GM23338 (cell line): ENCODE measurements around the gene OTUB1. TPM values are rescaled to one million over a fixed set of nuclear protein-coding genes. Genes with fewer than 3 reads are reported as not detected.

Experiments
- ATAC-seq: fragments of 200-7000 bp; cut with Tn5 transposase; 3 replicates; pipeline ENCODE4 v1.9.1; 2020
- DNase-seq: peaks from one replicate; pipeline ENCODE4 v3.0.0-alpha.2; 2015; ENCODE audit warnings: low spot score
- H2AFZ ChIP-seq: fragments of 200-600 bp; sonication (generic); 2 replicates; pipeline ENCODE4 v1.8.0; 2016; ENCODE audit warnings: antibody characterized with exemption, mild to moderate bottlenecking, moderate library complexity
- H3F3A ChIP-seq: fragments of 200-600 bp; sonication (generic); replicated peaks from 2 replicates; pipeline ENCODE4 v1.8.0; 2017; ENCODE audit warnings: antibody characterized with exemption, mixed run types, low read depth
- H3K27ac ChIP-seq: fragments of 200-600 bp; sonication (generic); 2 replicates; pipeline ENCODE4 v1.6.1; 2016; ENCODE audit warnings: low read depth
- H3K27me3 ChIP-seq: fragments of 200-600 bp; sonication (generic); 2 replicates; pipeline ENCODE4 v1.8.0; 2016; ENCODE audit warnings: mild to moderate bottlenecking, mixed run types, moderate library complexity; ENCODE audit not compliant: insufficient read depth
- H3K36me3 ChIP-seq: fragments of 200-600 bp; sonication (generic); 2 replicates; pipeline ENCODE4 v1.8.0; 2016; ENCODE audit warnings: mild to moderate bottlenecking; ENCODE audit not compliant: insufficient read depth
- H3K4me1 ChIP-seq: fragments of 200-600 bp; sonication (generic); 2 replicates; pipeline ENCODE4 v1.8.0; 2016; ENCODE audit warnings: mild to moderate bottlenecking, moderate library complexity; ENCODE audit not compliant: insufficient read depth
- H3K4me2 ChIP-seq: fragments of 200-600 bp; sonication (generic); 2 replicates; pipeline ENCODE4 v1.7.1; 2017; ENCODE audit warnings: mixed run types
- H3K4me3 ChIP-seq: fragments of 200-600 bp; sonication (generic); 2 replicates; pipeline ENCODE4 v1.6.1; 2016; ENCODE audit warnings: mixed run types
- H3K79me2 ChIP-seq: fragments of 200-600 bp; sonication (generic); replicated peaks from 2 replicates; pipeline ENCODE4 v1.8.0; 2017; ENCODE audit warnings: mild to moderate bottlenecking; ENCODE audit not compliant: insufficient read depth
- H3K9me2 ChIP-seq: fragments of 200-600 bp; sonication (generic); 2 replicates; pipeline ENCODE4 v1.8.0; 2017; ENCODE audit not compliant: insufficient read depth
- H4K20me1 ChIP-seq: fragments of 200-600 bp; sonication (generic); replicated peaks from 2 replicates; pipeline ENCODE4 v1.8.0; 2017; ENCODE audit warnings: mild to moderate bottlenecking; ENCODE audit not compliant: insufficient read depth
- H3K27ac Mint-ChIP-seq: 2 replicates; pipeline ENCODE4 v1.8.0; 2020; ENCODE audit warnings: inconsistent platforms, mild to moderate bottlenecking, moderate library complexity, mixed read lengths
- H3K27me3 Mint-ChIP-seq: 3 replicates; pipeline ENCODE4 v1.8.0; 2022; ENCODE audit warnings: low read depth, mild to moderate bottlenecking, moderate library complexity, mixed read lengths, inconsistent platforms; ENCODE audit not compliant: insufficient read depth, poor library complexity
- H3K36me3 Mint-ChIP-seq: 3 replicates; pipeline ENCODE4 v1.8.0; 2021; ENCODE audit warnings: low read depth, mild to moderate bottlenecking, inconsistent platforms, moderate library complexity, mixed read lengths
- H3K4me1 Mint-ChIP-seq: 3 replicates; pipeline ENCODE4 v1.8.0; 2020; ENCODE audit warnings: mild to moderate bottlenecking, inconsistent platforms, mixed read lengths
- H3K4me3 Mint-ChIP-seq: 3 replicates; pipeline ENCODE4 v1.8.0; 2021; ENCODE audit warnings: moderate library complexity, mild to moderate bottlenecking, inconsistent platforms, mixed read lengths
- H3K9me3 Mint-ChIP-seq: 3 replicates; pipeline ENCODE4 v1.8.0; 2020; ENCODE audit warnings: moderate library complexity, mild to moderate bottlenecking, inconsistent platforms, mixed read lengths
- EZH2phosphoT487 ChIP-seq: fragments of 200-600 bp; sonication (generic); IDR thresholded peaks from one replicate; pipeline ENCODE4 v1.8.1; 2018; ENCODE audit warnings: antibody characterized with exemption; ENCODE audit not compliant: unreplicated experiment
- NANOG ChIP-seq: IDR thresholded peaks from 2 replicates; pipeline ENCODE4 v1.6.1; 2016; ENCODE audit warnings: antibody characterized with exemption, borderline replicate concordance
- STAT1 ChIP-seq: IDR thresholded peaks from one replicate; pipeline ENCODE4 v1.6.1; 2016; ENCODE audit warnings: antibody characterized with exemption; ENCODE audit not compliant: unreplicated experiment
- ZNF114 ChIP-seq: fragments of 250-450 bp; sonication (Bioruptor Pico); IDR thresholded peaks from 2 replicates; pipeline ENCODE4 v1.5.0; 2020; ENCODE audit warnings: mild to moderate bottlenecking, moderate library complexity
- ZNF331 ChIP-seq: fragments of 250-450 bp; sonication (Bioruptor Pico); IDR thresholded peaks from 2 replicates; pipeline ENCODE4 v1.5.0; 2020; ENCODE audit warnings: low read depth, mild to moderate bottlenecking, moderate library complexity
- ZNF462 ChIP-seq: fragments of 250-450 bp; sonication (Bioruptor Pico); IDR thresholded peaks from 2 replicates; pipeline ENCODE4 v1.5.0; 2020; ENCODE audit warnings: mild to moderate bottlenecking, moderate library complexity
- polyA plus RNA-seq: library from polyadenylated mRNA; unstranded; fragments of >200 nt; fragmentation: Nextera tagmentation; extraction: Ambion mirVana; gene quantifications from 2 replicates; pipeline ENCODE4 v1.2.1, GENCODE V29; 2016
- total RNA-seq: library from RNA; depleted of rRNA; stranded (reverse); fragments of >200 nt; shearing (Covaris generic); gene quantifications from 2 replicates; pipeline ENCODE4 v1.2.3, GENCODE V29; 2014

OTUB1 gene
- total and polyA plus RNA-seq, 2 experiments from 2014 or later = 122 to 207 TPM

GRCh38 chr11:64020976-64021756, 34.9 kb downstream of the OTUB1 start:
- Histone ChIP-seq H3K4me3 (0 out of 2 replicates have a peak overlapping the region, but pooled peaks have one; percentile 36), H3K9me2 (no peaks in the 10 kb centered on the region), H2AFZ (no peak overlapping the region), H4K20me1 (no peaks in the 10 kb centered on the region), H3K36me3 (no peaks in the 10 kb centered on the region), H3K4me1 (peaks cover 49% of the 10 kb centered on the region), H3K27ac (no peak overlapping the region), H3K27me3 (peaks cover 27% of the 10 kb centered on the region), H3K79me2 (no peaks in the 10 kb centered on the region), H3K4me2 (peak overlapping the region; percentile 75), H3F3A (peaks cover 25% of the 10 kb centered on the region)
- Mint-ChIP-seq H3K4me1 (peaks cover 49% of the 10 kb centered on the region), H3K9me3 (no peaks in the 10 kb centered on the region), H3K27me3 (peaks cover 45% of the 10 kb centered on the region), H3K27ac (no peak overlapping the region), H3K4me3 (peak overlapping the region; percentile 42; the same call in 1 of the 3 replicates), H3K36me3 (no peaks in the 10 kb centered on the region)
- DNase-seq (no peak), ATAC-seq (no peak; the same call in 2 of the 3 replicates)
- TF ChIP-seq ZNF462 (CRISPR knock-in tag) (no peak), STAT1 (no peak), EZH2phosphoT487 (no peak), ZNF114 (CRISPR knock-in tag) (no peak), ZNF331 (no peak), NANOG (no peak)
